ENCODE results near the gene HSD11B1L.

Gene HSD11B1L

GRCh38 chr19:5680437-5681368 is at the start of gene HSD11B1L, which contains the start of gene MICOS13:
HSD11B1L (plus strand) TSS chr19:5681027; CDS start chr19:5684833, 3,806 bp downstream.
MICOS13 (minus strand) TSS chr19:5680516; CDS start chr19:5680486, 30 bp downstream.
- peak; percentile 99 for DNase-seq (ENCODE audit: low spot score)

GRCh38 chr19:5631567-5632240 is 49.1 kb upstream of the HSD11B1L start:
- no peak for DNase-seq (ENCODE audit: low spot score)

- no peak for DNase-seq (ENCODE audit: low spot score)
These were observed 48.6 kb upstream of the HSD11B1L start for GRCh38 chr19:5632241-5632612.

- no peak for DNase-seq (ENCODE audit: low spot score)
These were observed 48.2 kb upstream of the HSD11B1L start for GRCh38 chr19:5632657-5633056.

- no peak for DNase-seq (ENCODE audit: low spot score)
These were observed 45.4 kb upstream of the HSD11B1L start for GRCh38 chr19:5635427-5635826.

- no peak for DNase-seq (ENCODE audit: low spot score)
These were observed 42.9 kb upstream of the HSD11B1L start for GRCh38 chr19:5637971-5638370.

- no peak for DNase-seq (ENCODE audit: low spot score)
These were observed 39.7 kb upstream of the HSD11B1L start for GRCh38 chr19:5641171-5641570.

- DNase-seq (ENCODE audit: low spot score), result no peak
These were observed 38.6 kb upstream of the HSD11B1L start for GRCh38 chr19:5642204-5642603.

- no peak for DNase-seq (ENCODE audit: low spot score)
These were observed 37.8 kb upstream of the HSD11B1L start for GRCh38 chr19:5643060-5643459.

GRCh38 chr19:5644037-5644436 is 36.8 kb upstream of the HSD11B1L start:
- DNase-seq (ENCODE audit: low spot score), result no peak

GRCh38 chr19:5645409-5645808 is 35.4 kb upstream of the HSD11B1L start:
- no peak for DNase-seq (ENCODE audit: low spot score)

- no peak for DNase-seq (ENCODE audit: low spot score)
These were observed 34.1 kb upstream of the HSD11B1L start for GRCh38 chr19:5646703-5647102.

GRCh38 chr19:5648464-5648863 is 32.4 kb upstream of the HSD11B1L start:
- no peak for DNase-seq (ENCODE audit: low spot score)

GRCh38 chr19:5651361-5651760 is 29.5 kb upstream of the HSD11B1L start:
- no peak for DNase-seq (ENCODE audit: low spot score)

- DNase-seq (ENCODE audit: low spot score), result no peak
These were observed 28.6 kb upstream of the HSD11B1L start for GRCh38 chr19:5652261-5652660.

- DNase-seq (ENCODE audit: low spot score), result no peak
These were observed 25.9 kb upstream of the HSD11B1L start for GRCh38 chr19:5654931-5655330.

GRCh38 chr19:5655412-5655811 is 25.4 kb upstream of the HSD11B1L start:
- DNase-seq (ENCODE audit: low spot score), result no peak

- no peak for DNase-seq (ENCODE audit: low spot score)
These were observed 19.3 kb upstream of the HSD11B1L start for GRCh38 chr19:5661483-5661882.

GRCh38 chr19:5663904-5664303 is 16.9 kb upstream of the HSD11B1L start:
- DNase-seq (ENCODE audit: low spot score), result no peak

GRCh38 chr19:5664515-5664914 is 16.3 kb upstream of the HSD11B1L start:
- no peak for DNase-seq (ENCODE audit: low spot score)

GRCh38 chr19:5665781-5666513 is 14.9 kb upstream of the HSD11B1L start:
- no peak for DNase-seq (ENCODE audit: low spot score)

GRCh38 chr19:5666921-5667610 is 13.8 kb upstream of the HSD11B1L start:
- no peak for DNase-seq (ENCODE audit: low spot score)

Measured in CD4-positive, alpha-beta T cell treated with Interleukin-6 at 100 ng/mL for 8 hours (primary cell).